ENCODE measurements around the gene RHOXF2B.
"Not testable (repeated sequence)": the region's sequence is repeated elsewhere in the genome, so short reads cannot be mapped to it uniquely, and the experiment has no call there.

RHOXF2B gene

DNA sequence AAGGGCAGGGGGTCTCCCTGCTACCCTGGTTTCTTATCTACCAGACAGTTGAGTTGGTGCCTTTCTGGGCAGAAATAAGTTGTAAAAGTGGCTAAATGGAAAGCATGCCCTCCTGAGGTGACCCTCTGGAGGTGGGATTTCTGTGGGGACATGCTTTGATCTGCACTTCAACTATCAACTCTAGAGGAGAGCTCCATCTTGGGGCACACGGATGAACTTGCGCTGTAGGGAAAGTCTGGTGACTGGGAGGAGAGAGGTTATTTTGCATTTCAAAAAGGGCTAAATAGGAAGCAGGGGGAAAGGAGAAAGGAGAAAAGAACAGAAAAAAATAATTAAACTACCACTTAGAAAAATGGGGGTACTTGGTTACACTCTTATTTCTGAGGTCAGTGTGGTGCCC is 12.7 kb upstream of the RHOXF2B start:
- H3K27ac ChIP-seq: no peak overlapping the region
- DNase-seq (ENCODE audit: low spot score): no peak
- POLR2A ChIA-PET (ENCODE audit: low non-redundant PET): no interaction called here

DNA sequence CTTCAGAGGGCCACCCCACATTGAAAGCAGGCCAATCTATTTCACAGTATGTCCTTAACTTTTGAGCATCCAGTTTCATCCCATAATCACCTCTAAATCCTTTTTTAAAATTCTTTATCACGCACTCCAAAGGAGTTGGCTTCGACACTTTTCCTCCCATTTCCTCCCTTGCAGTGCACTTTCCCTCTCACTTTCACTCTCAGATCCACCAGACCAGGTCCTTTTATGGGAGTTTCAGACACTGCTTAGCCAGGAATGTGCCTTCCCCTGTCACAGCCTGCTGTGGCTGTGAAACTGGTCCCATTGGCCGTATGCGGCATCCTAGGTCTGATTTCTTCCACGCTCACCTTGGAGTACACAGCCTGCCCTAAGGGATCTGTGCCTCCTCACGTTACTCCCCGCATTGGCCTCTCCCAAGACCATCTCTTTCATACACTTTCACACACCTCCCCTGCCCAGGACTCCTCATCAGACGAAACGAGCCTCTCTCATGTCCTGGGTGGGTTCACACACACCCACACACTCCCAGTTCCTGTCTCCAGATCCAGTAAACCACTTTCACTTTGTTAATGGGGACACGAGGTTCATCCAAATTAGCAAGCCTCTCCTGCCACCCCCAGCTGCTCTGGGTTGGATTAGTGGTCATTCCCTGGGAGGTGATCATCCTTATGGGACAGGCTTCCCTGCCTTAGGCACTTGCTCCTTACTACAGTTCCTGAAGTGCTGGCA is 10.0 kb upstream of the RHOXF2B start:
- H3K27ac ChIP-seq: no peak overlapping the region
- POLR2A ChIA-PET (ENCODE audit: low non-redundant PET): no interaction called here
- TF ChIP-seq, protein P1, sequence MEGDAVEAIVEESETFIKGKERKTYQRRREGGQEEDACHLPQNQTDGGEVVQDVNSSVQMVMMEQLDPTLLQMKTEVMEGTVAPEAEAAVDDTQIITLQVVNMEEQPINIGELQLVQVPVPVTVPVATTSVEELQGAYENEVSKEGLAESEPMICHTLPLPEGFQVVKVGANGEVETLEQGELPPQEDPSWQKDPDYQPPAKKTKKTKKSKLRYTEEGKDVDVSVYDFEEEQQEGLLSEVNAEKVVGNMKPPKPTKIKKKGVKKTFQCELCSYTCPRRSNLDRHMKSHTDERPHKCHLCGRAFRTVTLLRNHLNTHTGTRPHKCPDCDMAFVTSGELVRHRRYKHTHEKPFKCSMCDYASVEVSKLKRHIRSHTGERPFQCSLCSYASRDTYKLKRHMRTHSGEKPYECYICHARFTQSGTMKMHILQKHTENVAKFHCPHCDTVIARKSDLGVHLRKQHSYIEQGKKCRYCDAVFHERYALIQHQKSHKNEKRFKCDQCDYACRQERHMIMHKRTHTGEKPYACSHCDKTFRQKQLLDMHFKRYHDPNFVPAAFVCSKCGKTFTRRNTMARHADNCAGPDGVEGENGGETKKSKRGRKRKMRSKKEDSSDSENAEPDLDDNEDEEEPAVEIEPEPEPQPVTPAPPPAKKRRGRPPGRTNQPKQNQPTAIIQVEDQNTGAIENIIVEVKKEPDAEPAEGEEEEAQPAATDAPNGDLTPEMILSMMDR (conservative IDR thresholded peaks at IDR 0.05; ENCODE audit: low read depth): no peak
- DNase-seq (ENCODE audit: low spot score): no peak
- CTCF ChIA-PET: no interaction called here

More for the DNA sequence above, 12.7 kb upstream of the RHOXF2B start:
- TF ChIP-seq, protein P1 (conservative IDR thresholded peaks at IDR 0.05; ENCODE audit: low read depth): no peak
- CTCF ChIA-PET: no interaction called here

DNA sequence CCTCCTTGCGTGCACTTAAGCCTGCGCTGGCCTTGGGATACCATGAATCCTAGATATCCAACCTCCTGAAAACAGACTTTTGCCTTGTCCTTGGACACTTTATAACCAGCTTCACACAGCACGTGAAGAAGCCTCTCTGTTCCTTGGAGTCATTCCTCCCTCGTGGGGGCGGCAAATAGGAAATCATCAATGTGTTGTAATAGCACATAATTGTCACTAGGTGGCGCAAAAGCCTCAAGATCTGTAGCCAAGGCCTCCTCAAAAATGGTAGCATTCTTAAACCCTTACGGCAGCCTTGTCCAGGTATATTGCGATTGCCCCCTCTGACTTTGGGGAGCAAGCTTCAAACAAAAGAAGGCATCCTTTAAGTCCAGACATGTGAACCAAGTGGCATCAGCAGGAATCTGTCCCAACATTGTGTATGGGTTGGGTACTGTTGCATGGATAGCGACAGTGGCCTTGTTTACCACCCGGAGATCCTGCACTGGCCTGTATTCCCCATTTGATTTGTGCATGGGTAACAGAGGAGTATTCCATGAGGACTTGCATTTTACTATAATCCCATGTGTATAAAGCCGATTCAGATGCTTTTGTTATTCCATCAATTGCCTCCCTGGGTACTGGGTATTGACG is 8.2 kb upstream of the RHOXF2B start:
- H3K27ac ChIP-seq; POLR2A ChIA-PET (ENCODE audit: low non-redundant PET); DNase-seq (ENCODE audit: low spot score); CTCF ChIA-PET: not testable (repeated sequence)

DNA sequence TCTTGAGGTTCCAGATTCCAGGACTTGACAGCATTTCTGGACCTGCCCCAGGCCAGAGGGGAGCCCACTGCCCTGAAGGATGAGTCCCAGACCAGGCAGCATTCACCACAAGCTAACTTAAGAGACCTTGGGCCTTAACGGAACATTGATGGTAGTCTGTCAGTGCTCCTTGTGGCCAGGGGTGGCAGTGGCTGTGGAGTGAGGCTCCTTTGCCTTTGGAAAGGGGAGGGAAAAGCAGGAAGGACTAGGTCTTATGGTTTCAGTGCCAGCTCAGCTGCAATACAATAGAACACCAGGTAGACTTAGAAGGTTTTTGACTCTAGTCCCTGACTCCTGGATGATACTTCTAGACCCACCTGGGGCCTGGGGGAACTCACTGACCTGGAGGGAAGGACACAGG is 11.3 kb downstream of the RHOXF2B start:
- H3K27ac ChIP-seq; POLR2A ChIA-PET (ENCODE audit: low non-redundant PET); DNase-seq (ENCODE audit: low spot score); CTCF ChIA-PET: not testable (repeated sequence)

DNA sequence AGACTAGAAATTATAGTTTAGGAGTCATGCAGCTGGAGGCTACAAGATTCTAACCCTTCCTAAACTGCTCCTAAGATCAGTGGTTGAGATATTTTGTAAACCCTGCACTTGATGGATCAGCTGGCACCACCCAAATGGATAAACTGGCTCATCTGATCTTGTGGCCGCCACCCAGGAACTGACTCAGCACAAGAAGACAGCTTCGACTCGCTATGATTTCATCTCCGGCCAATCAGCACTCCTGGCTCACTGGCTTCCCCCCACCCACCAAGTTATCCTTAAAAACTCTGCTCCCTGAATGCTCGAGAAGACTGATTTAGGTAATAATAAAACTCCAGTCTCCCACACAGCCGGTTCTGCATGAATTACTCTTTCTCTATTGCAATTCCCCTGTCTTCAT is 34.8 kb downstream of the RHOXF2B start:
- DNase-seq (ENCODE audit: low spot score); POLR2A ChIA-PET (ENCODE audit: low non-redundant PET); H3K27ac ChIP-seq; CTCF ChIA-PET: not testable (repeated sequence)

DNA sequence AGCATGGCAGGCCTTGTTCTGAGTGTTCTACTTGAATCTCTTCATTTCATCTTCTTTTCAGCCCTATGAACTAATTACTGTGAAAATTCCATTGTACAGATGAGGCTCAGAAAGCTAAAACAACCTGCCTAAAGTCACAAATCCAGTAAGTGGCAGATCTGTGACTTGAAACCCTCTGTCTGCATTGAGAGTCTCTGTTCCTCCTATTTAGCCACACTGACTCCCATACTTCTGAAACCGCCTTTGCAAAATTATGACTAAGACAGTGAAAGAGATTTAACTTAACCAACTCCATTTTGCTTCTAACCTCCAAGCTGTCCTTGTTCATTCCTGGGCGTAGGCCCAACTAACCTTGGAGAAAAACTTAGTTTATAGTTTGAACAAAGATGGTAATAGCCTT is 35.2 kb downstream of the RHOXF2B start:
- POLR2A ChIA-PET (ENCODE audit: low non-redundant PET); H3K27ac ChIP-seq: not testable (repeated sequence)

DNA sequence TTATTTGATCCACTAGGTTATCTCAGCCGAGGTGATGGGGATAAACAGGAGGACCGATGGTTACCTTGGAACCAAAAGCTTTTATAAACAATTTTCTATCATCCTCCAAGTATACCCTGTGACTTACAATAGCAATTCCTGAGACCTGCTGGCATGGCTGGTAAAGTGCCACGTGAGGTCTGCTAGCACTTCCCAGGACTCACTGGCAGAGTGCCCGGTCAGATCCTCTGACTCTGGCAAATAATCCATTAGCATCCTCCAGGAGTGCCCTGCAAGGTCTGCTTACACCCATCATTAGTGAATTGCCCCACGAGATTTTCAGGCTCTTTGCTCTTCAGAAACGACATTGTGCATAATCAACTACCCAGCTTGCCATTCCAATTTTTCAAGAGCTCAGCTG is 37.3 kb downstream of the RHOXF2B start:
- CTCF ChIA-PET; DNase-seq (ENCODE audit: low spot score); POLR2A ChIA-PET (ENCODE audit: low non-redundant PET); H3K27ac ChIP-seq: not testable (repeated sequence)

More for the DNA sequence above, 35.2 kb downstream of the RHOXF2B start:
- DNase-seq (ENCODE audit: low spot score); CTCF ChIA-PET: not testable (repeated sequence)

DNA sequence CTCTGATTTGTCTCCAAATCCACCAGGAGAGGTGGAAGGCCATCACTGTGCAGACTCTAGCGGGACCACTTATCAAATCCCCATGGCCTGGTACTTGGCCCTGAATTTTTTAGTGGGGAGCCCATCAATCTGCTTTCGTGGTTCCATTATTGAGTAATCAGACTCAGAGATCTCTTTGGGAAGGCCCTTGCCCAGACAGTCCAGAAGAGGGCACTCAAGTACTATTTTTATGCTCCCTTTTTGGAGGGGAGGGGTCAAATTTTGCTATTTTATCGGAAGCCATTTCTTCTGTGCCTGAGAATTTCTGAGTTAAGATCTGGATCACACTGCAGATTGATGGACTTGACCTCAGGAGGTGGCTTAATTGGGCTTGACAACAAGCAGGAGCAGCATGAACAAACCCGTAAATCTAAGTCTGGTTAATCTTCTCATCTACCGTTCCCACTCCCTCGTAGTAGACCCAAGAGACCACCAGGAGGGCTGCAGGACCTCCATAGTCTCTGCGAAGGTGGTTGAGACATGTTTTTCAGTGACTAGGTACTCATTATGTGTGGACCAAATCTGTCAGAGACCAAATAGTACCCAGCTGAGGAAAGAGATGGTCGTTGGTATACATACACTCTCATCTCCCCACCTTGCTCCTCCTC is 38.3 kb downstream of the RHOXF2B start:
- POLR2A ChIA-PET (ENCODE audit: low non-redundant PET): not testable (repeated sequence)

DNA sequence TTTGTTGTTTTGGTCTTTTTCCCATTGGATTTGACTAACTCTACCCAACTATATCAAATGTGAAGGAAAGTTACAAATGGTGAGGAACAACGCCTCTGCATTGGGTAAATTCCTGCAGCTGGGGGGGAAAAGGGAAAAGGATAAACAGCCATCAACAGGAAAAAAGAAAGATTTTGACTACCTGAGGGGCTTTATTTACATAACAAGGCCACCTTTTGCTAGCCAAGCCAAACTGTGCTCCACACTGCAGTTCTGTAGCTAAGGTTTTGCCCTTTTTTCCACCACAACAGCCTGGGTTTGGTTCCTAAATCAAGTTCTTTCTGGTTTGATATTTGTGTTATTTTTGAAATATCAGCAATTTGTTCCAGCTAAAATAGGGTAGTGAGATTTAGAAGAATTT is 40.8 kb downstream of the RHOXF2B start:
- CTCF ChIA-PET: no interaction called here
- no peak overlapping the region for H3K27ac ChIP-seq
- TF ChIP-seq, protein P1 (conservative IDR thresholded peaks at IDR 0.05; ENCODE audit: low read depth): no peak
- no peak for DNase-seq (ENCODE audit: low spot score)
- POLR2A ChIA-PET (ENCODE audit: low non-redundant PET): no interaction called here

More for the DNA sequence above, 38.3 kb downstream of the RHOXF2B start:
- DNase-seq (ENCODE audit: low spot score); CTCF ChIA-PET; H3K27ac ChIP-seq: not testable (repeated sequence)

DNA sequence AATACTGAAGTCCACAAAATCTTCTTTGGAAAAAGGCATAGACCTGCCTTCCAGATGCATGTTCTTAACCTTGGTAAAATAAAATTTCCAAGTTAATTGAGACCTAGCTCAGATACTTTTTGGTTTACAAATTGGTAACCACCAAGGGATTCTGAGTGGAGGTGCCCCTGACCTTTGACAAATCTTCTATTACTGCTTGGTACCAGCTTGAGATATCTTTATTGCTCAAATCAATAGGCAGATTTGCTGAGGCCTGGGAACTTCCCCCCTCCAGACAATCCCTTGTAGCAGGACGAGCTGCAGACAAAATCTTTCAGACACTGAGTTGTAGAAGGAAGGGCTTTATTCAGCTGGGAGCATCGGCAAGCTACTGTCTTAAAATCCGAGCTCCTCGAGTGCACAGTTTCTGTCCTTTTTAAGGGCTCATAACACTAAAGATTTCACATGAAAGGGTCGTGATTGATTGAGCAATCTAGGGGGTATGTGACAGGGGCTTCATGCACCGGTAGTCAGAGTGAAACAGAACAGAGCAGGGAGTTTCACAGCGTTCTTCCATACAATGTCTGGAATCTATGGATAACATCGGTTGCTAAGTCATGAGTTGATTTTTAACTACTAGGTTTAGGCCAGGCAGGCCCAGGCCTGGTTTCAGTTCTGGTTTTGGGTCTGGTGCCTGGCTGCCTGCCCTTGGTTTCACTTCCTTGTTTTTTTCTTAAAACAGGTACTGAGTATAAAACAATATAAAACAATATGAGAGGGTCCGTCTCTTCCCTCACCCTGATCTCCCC is 41.8 kb downstream of the RHOXF2B start:
- DNase-seq (ENCODE audit: low spot score); CTCF ChIA-PET; POLR2A ChIA-PET (ENCODE audit: low non-redundant PET); H3K27ac ChIP-seq: not testable (repeated sequence)
